Fibroblast of lung (primary cell): Measurements from ENCODE around the gene TMEM198. TPM values are rescaled to one million over a fixed set of nuclear protein-coding genes. Genes with fewer than 3 reads are reported as not detected.

ENCODE experiments used
- DNase-seq, 2 donors: peaks; one replicate each; pipeline versions ENCODE4 v3.0.0 to v3.0.0-alpha.2; 2010; ENCODE audit warnings: low read depth in 2 of 2
- H2AFZ ChIP-seq: 2 replicates; pipeline ENCODE4 v1.5.1; 2012; ENCODE audit warnings: low read length, control low read depth, inconsistent platforms
- H3K27ac ChIP-seq: 2 replicates; pipeline ENCODE4 v1.5.1; 2011; ENCODE audit warnings: low read length, control low read depth; ENCODE audit not compliant: insufficient read depth
- H3K27me3 ChIP-seq: 2 replicates; pipeline ENCODE4 v1.5.1; 2011; ENCODE audit warnings: mild to moderate bottlenecking, low read length; ENCODE audit not compliant: control insufficient read depth, insufficient read depth
- H3K36me3 ChIP-seq: 2 replicates; pipeline ENCODE4 v1.5.1; 2011; ENCODE audit warnings: low read length; ENCODE audit not compliant: control insufficient read depth, insufficient read depth
- H3K4me1 ChIP-seq: 2 replicates; pipeline ENCODE4 v1.5.1; 2011; ENCODE audit warnings: low read length; ENCODE audit not compliant: control insufficient read depth, insufficient read depth; ENCODE audit errors: extremely low read depth
- H3K4me2 ChIP-seq: 2 replicates; pipeline ENCODE4 v1.5.1; 2011; ENCODE audit warnings: low read length, control low read depth; ENCODE audit not compliant: insufficient read depth; ENCODE audit errors: extremely low read depth
- H3K4me3 ChIP-seq, 4 experiments: fragments of 200-600 bp in 1 of 4; sonication (generic) in 1 of 4; replicated peaks in 1 of 4; 2 replicates each; pipeline ENCODE4 v1.5.1; 2011 to 2016; ENCODE audit warnings: low read length in 4 of 4, low read depth in 3 of 4, mild to moderate bottlenecking in 3 of 4, control low read depth in 2 of 4, inconsistent platforms in 1 of 4, mixed read lengths in 1 of 4; ENCODE audit not compliant: insufficient read depth in 1 of 4; ENCODE audit errors: control extremely low read depth in 1 of 4
- H3K79me2 ChIP-seq: 2 replicates; pipeline ENCODE4 v1.5.1; 2012; ENCODE audit warnings: mild to moderate bottlenecking, low read length, inconsistent platforms; ENCODE audit not compliant: control insufficient read depth, insufficient read depth
- H3K9ac ChIP-seq: 2 replicates; pipeline ENCODE4 v1.5.1; 2011; ENCODE audit warnings: mild to moderate bottlenecking, low read length, control low read depth; ENCODE audit not compliant: insufficient read depth
- H3K9me3 ChIP-seq: 2 replicates; pipeline ENCODE4 v1.5.1; 2012; ENCODE audit warnings: low read depth, low read length; ENCODE audit not compliant: control insufficient read depth, insufficient read depth
- H4K20me1 ChIP-seq: 2 replicates; pipeline ENCODE4 v1.5.1; 2011; ENCODE audit warnings: low read length; ENCODE audit not compliant: control insufficient read depth, insufficient read depth; ENCODE audit errors: extremely low read depth
- CTCF ChIP-seq, 2 donors: IDR thresholded peaks in 1 of 2; conservative IDR thresholded peaks in 1 of 2; 1 replicate in 1 of 2; 2 replicates in 1 of 2; pipeline ENCODE4 v1.5.1; 2011 to 2012; ENCODE audit warnings: low read length in 2 of 2, control low read depth in 1 of 2, inconsistent platforms in 1 of 2, low read depth in 1 of 2, mild to moderate bottlenecking in 1 of 2
- EZH2 ChIP-seq: IDR thresholded peaks from 2 replicates; pipeline ENCODE4 v1.5.1; 2012; ENCODE audit warnings: low read length, control low read depth, mild to moderate bottlenecking; ENCODE audit errors: missing control alignments
- polyA plus RNA-seq, 2 donors: library from polyadenylated mRNA; depleted of rRNA in 1 of 2; stranded (reverse) in 1 of 2; unstranded in 1 of 2; fragments of >200 nt; gene quantifications; 2 replicates each; pipeline ENCODE4 v1.2.1, GENCODE V29; 2011 to 2012; ENCODE audit warnings: missing spikeins in 1 of 2
- total RNA-seq: library from RNA; depleted of rRNA; stranded (reverse); fragments of >200 nt; gene quantifications from 2 replicates; pipeline ENCODE4 v1.2.1, GENCODE V29; 2014

The TMEM198 gene
- total and polyA plus RNA-seq, 2 donors (not counting 1 experiment from before 2014, with no cell fraction given): 0.70 to 0.99 TPM

DNA sequence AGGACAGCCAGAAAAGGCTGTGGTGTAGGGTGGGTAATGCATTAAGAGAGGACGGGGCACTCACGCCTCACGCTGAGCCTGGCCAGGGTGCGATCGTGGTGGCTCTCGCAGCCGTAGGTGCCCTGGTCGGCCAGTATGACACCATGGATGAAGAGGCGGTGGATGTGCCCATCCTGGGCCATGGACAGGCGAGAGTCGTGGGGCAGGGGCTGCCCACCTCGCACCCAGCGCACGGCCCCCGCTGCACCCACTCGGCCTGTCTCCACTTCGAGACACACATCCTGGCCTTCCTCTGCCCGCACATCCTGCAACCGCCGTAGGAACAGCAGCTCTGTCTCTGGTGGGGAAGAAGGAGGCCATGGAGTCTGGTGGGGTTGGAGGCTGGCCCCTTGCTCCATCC, 12.1 kb downstream of the TMEM198 start:
- peaks cover 6% of the 10 kb centered on the region for H3K27me3 ChIP-seq
- no peak for DNase-seq
- H3K36me3 ChIP-seq: no peaks in the 10 kb centered on the region
- no peak overlapping the region for H3K4me2 ChIP-seq
- H3K4me3 ChIP-seq: no peak overlapping the region
- TF ChIP-seq CTCF (conservative IDR thresholded peaks at IDR 0.05 in 1 of 2, IDR thresholded peaks at IDR 0.05 in 1 of 2; ENCODE audit: low read depth in 1 of 2, low read length in 2 of 2) (no peak), EZH2 (no peak)
- H3K27ac ChIP-seq: no peak overlapping the region
- no peaks in the 10 kb centered on the region for H4K20me1 ChIP-seq
- H3K79me2 ChIP-seq: no peaks in the 10 kb centered on the region
- H3K4me1 ChIP-seq: peaks cover 3% of the 10 kb centered on the region
- no peaks in the 10 kb centered on the region for H3K9me3 ChIP-seq
- no peak overlapping the region for H2AFZ ChIP-seq
- H3K9ac ChIP-seq: no peak overlapping the region

- H3K9ac ChIP-seq: no peak overlapping the region
- H3K9me3 ChIP-seq: no peaks in the 10 kb centered on the region
- H3K4me2 ChIP-seq: no peak overlapping the region
- no peak for DNase-seq
- TF ChIP-seq CTCF (conservative IDR thresholded peaks at IDR 0.05 in 1 of 2, IDR thresholded peaks at IDR 0.05 in 1 of 2; ENCODE audit: low read depth in 1 of 2, low read length in 2 of 2) (no peak), EZH2 (no peak)
- H3K27me3 ChIP-seq: peaks cover 5% of the 10 kb centered on the region
- no peak overlapping the region for H3K4me3 ChIP-seq
- no peak overlapping the region for H2AFZ ChIP-seq
- H3K4me1 ChIP-seq: peaks cover 3% of the 10 kb centered on the region
- H3K79me2 ChIP-seq: no peaks in the 10 kb centered on the region
- H4K20me1 ChIP-seq: no peaks in the 10 kb centered on the region
- H3K36me3 ChIP-seq: no peaks in the 10 kb centered on the region
- H3K27ac ChIP-seq: no peak overlapping the region
These were observed 12.6 kb downstream of the TMEM198 start for GRCh38 chr2:219556413-219556812.

- Histone ChIP-seq H3K4me2 (no peak overlapping the region), H3K4me3 (no peak overlapping the region), H3K4me1 (no peaks in the 10 kb centered on the region), H4K20me1 (no peaks in the 10 kb centered on the region), H2AFZ (no peak overlapping the region), H3K27me3 (no peaks in the 10 kb centered on the region), H3K36me3 (no peaks in the 10 kb centered on the region), H3K9ac (no peak overlapping the region), H3K9me3 (no peaks in the 10 kb centered on the region), H3K79me2 (no peaks in the 10 kb centered on the region), H3K27ac (no peak overlapping the region)
- DNase-seq: no peak
- TF ChIP-seq CTCF (conservative IDR thresholded peaks at IDR 0.05 in 1 of 2, IDR thresholded peaks at IDR 0.05 in 1 of 2; ENCODE audit: low read depth in 1 of 2, low read length in 2 of 2) (no peak), EZH2 (no peak)
These were observed 13.5 kb downstream of the TMEM198 start for GRCh38 chr2:219557320-219557719.
